ENCODE data around the gene GSTCD.

DNA sequence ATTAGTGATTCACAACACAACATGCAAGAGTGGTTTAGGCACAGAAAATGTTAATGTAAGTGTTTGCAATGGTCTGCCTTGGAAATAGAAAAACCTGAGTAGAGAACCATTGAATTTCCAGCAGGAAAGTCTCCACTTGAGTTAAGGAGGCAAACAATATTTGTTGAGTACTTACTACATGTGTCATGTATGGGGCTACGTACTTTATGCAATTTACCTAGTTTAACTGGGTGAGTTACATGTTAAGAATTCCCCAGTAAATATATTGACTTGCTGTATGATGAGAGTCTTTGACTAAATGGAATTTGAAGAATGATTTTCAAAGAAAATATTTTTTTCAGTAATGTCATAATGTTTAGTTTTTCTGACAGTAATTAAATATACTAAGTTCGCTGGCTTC lies 178.9 kb downstream of the GSTCD start:
- TF ChIP-seq RAD21 (IDR thresholded peaks at IDR 0.05; ENCODE audit: low read length) (no peak), SMC3 (IDR thresholded peaks at IDR 0.05; ENCODE audit: low read depth, low read length) (no peak), POLR2A (IDR thresholded peaks at IDR 0.05; ENCODE audit: low read depth, low read length) (no peak), CHD1 (IDR thresholded peaks at IDR 0.05; ENCODE audit: low read depth, low read length) (no peak), NFE2L2 (IDR thresholded peaks at IDR 0.05; ENCODE audit: low read depth, low read length) (no peak), RFX5 (IDR thresholded peaks at IDR 0.05; ENCODE audit: low read depth, low read length) (no peak)
- TF ChIP-seq, protein P1, sequence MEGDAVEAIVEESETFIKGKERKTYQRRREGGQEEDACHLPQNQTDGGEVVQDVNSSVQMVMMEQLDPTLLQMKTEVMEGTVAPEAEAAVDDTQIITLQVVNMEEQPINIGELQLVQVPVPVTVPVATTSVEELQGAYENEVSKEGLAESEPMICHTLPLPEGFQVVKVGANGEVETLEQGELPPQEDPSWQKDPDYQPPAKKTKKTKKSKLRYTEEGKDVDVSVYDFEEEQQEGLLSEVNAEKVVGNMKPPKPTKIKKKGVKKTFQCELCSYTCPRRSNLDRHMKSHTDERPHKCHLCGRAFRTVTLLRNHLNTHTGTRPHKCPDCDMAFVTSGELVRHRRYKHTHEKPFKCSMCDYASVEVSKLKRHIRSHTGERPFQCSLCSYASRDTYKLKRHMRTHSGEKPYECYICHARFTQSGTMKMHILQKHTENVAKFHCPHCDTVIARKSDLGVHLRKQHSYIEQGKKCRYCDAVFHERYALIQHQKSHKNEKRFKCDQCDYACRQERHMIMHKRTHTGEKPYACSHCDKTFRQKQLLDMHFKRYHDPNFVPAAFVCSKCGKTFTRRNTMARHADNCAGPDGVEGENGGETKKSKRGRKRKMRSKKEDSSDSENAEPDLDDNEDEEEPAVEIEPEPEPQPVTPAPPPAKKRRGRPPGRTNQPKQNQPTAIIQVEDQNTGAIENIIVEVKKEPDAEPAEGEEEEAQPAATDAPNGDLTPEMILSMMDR (conservative IDR thresholded peaks at IDR 0.05; ENCODE audit: low read depth, low read length), result no peak

Data from IMR-90 (cell line).